Left lung (tissue), 14 donors: ENCODE measurements around the gene C1orf116. TPM values are rescaled to one million over a fixed set of nuclear protein-coding genes. Genes with fewer than 3 reads are reported as not detected.

Source experiments
- ATAC-seq: fragments of 200-7000 bp; cut with Tn5 transposase; one replicate; pipeline ENCODE4 v1.9.1; 2020; ENCODE audit warnings: moderate library complexity
- DNase-seq, 4 donors: peaks; one replicate each; pipeline ENCODE4 v3.0.0-alpha.2; 2013 to 2020
- H3K27ac ChIP-seq, 2 donors: fragments of 200-600 bp; sonication (generic) in 1 of 2; one replicate each; pipeline versions ENCODE4 v1.5.0 to v1.8.0; 2020 to 2021
- H3K27me3 ChIP-seq, 2 donors: fragments of 200-600 bp; sonication (generic) in 1 of 2; one replicate each; pipeline versions ENCODE4 v1.5.0 to v1.8.0; 2020 to 2021
- H3K36me3 ChIP-seq, 2 donors: fragments of 200-600 bp; sonication (generic) in 1 of 2; one replicate each; pipeline versions ENCODE4 v1.5.0 to v1.8.0; 2020 to 2021
- H3K4me1 ChIP-seq, 2 donors: fragments of 200-600 bp; one replicate each; pipeline ENCODE4 v1.8.0; 2021
- H3K4me3 ChIP-seq, 2 donors: fragments of 200-600 bp; sonication (generic) in 1 of 2; one replicate each; pipeline versions ENCODE4 v1.5.0 to v1.8.0; 2020 to 2021; ENCODE audit warnings: mild to moderate bottlenecking in 1 of 2
- H3K9me3 ChIP-seq, 2 donors: fragments of 200-600 bp; sonication (generic) in 1 of 2; one replicate each; pipeline versions ENCODE4 v1.5.0 to v1.8.0; 2020 to 2021
- intact Hi-C, 2 donors: fragments of 100-400 bp; cut with DNase I; formaldehyde crosslinking; loops; one replicate each; pipeline versions ENCODE4 v1.11.2 to v1.14.2; 2022
- long read RNA-seq, 12 donors: library from polyadenylated mRNA in 2 of 12; unstranded in 2 of 12; transcript quantifications; one replicate each; pipeline ENCODE4 v2.0.0 and lab custom pipeline, GENCODE V29; 2019 to 2026
- polyA plus RNA-seq, 6 donors: library from polyadenylated mRNA; unstranded; fragments of 120-200 nt; gene quantifications; one replicate each; pipeline ENCODE4 v1.2.1, GENCODE V29; 2013; ENCODE audit not compliant: insufficient read length in 6 of 6
- total RNA-seq, 2 donors: library from RNA; stranded (reverse); fragmentation: NEBNext Ultra II Directional; extraction: Animal tissue kit (Norgen Biotek cat#: 25700); gene quantifications; one replicate each; pipeline ENCODE4 v1.2.1, GENCODE V29; 2021
- TF ChIP-seq, protein P1 (sequence below), 2 donors: fragments of 200-600 bp; sonication (generic) in 1 of 2; IDR thresholded peaks; one replicate each; pipeline versions ENCODE4 v1.5.0 to v1.8.0; 2021; ENCODE audit warnings: antibody characterized with exemption in 2 of 2
- donor health status: DM: no; HTN: yes; CAD: no.
- donor health status: DM: no; HTN: no; CAD: no.

Gene C1orf116
- total RNA-seq (100 to 1,000 TPM; 101 to 212 TPM), polyA plus RNA-seq (10 to 100 TPM; 27.1 to 58.5 (median 40.2) TPM)
- long read RNA-seq, donor 1, full-length matches to known transcripts, result 37 of 57 reads
- long read RNA-seq, donor 1, partial matches to known transcripts, result 20 of 57 reads
- long read RNA-seq, donor 1, other reads (novel, unspliced or antisense), result 0 of 57 reads
- long read RNA-seq, donor 2, full-length matches to known transcripts, result 7 of 7 reads
- long read RNA-seq, donor 2, partial matches to known transcripts, result 0 of 7 reads
- long read RNA-seq, donor 2, other reads (novel, unspliced or antisense), result 0 of 7 reads
- long read RNA-seq, donor 3, full-length matches to known transcripts, result 6 of 6 reads
- long read RNA-seq, donor 3, partial matches to known transcripts, result 0 of 6 reads
- long read RNA-seq, donor 3, other reads (novel, unspliced or antisense), result 0 of 6 reads
- long read RNA-seq, donor 4, full-length matches to known transcripts, result 13 of 34 reads
- long read RNA-seq, donor 4, partial matches to known transcripts, result 5 of 34 reads
- long read RNA-seq, donor 4, other reads (novel, unspliced or antisense), result 16 of 34 reads
- long read RNA-seq, donor 5, full-length matches to known transcripts, result 13 of 13 reads
- long read RNA-seq, donor 5, partial matches to known transcripts, result 0 of 13 reads
- long read RNA-seq, donor 5, other reads (novel, unspliced or antisense), result 0 of 13 reads
- long read RNA-seq, donor 6, full-length matches to known transcripts, result 11 of 11 reads
- long read RNA-seq, donor 6, partial matches to known transcripts, result 0 of 11 reads
- long read RNA-seq, donor 6, other reads (novel, unspliced or antisense), result 0 of 11 reads
- long read RNA-seq, donor 7, result 0 reads
- long read RNA-seq, donor 8, full-length matches to known transcripts, result 14 of 14 reads
- long read RNA-seq, donor 8, partial matches to known transcripts, result 0 of 14 reads
- long read RNA-seq, donor 8, other reads (novel, unspliced or antisense), result 0 of 14 reads
- long read RNA-seq, donor 9, result 0 reads
- long read RNA-seq, donor 10, full-length matches to known transcripts, result 11 of 23 reads
- long read RNA-seq, donor 10, partial matches to known transcripts, result 1 of 23 reads
- long read RNA-seq, donor 10, other reads (novel, unspliced or antisense), result 11 of 23 reads
- long read RNA-seq, donor 11, result 0 reads
- long read RNA-seq, donor 12, full-length matches to known transcripts, result 12 of 17 reads
- long read RNA-seq, donor 12, partial matches to known transcripts, result 5 of 17 reads
- long read RNA-seq, donor 12, other reads (novel, unspliced or antisense), result 0 of 17 reads

DNA sequence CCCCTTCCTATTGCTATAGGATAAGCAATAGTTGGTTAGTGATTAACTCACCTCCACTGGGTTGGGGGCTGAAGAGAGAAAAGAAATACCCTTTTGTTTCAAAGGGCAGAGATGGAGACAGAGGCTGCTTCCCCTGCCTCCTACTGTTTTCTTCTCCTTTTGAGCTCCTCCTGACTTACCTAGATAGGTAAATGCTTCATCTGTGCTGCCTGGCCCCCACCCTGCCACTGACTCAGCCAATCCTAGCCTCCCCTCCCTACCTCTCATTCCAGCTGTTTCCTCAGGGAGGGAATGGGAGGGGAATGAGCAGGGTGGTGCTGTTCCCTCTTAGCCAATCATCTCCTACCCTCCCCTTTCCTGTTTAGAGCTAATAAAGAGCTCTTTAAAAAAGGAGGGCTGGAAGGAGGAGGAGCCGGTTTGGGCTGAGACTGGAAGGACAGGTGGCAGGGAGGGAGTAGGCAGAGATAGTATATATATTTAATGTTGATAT, at the start of gene C1orf116:
Gene C1orf116 (minus strand): TSS at position 229 of the 490 bp plus-strand sequence. CDS start 5,158 bp downstream, outside the sequence.
- Histone ChIP-seq H3K27me3 (peaks cover 0 to 24% of the 10 kb centered on the region in 2 donors), H3K27ac (peak within 1 kb of the TSS; percentile 73 to 85), H3K9me3 (no peaks in the 10 kb centered on the region), H3K4me3 (peak within 1 kb of the TSS; percentile 29 to 40), H3K36me3 (no peaks in the 10 kb centered on the region), H3K4me1 (no peaks in the 10 kb centered on the region)
- intact Hi-C loops, result no loop called here
- TF ChIP-seq, protein P1, sequence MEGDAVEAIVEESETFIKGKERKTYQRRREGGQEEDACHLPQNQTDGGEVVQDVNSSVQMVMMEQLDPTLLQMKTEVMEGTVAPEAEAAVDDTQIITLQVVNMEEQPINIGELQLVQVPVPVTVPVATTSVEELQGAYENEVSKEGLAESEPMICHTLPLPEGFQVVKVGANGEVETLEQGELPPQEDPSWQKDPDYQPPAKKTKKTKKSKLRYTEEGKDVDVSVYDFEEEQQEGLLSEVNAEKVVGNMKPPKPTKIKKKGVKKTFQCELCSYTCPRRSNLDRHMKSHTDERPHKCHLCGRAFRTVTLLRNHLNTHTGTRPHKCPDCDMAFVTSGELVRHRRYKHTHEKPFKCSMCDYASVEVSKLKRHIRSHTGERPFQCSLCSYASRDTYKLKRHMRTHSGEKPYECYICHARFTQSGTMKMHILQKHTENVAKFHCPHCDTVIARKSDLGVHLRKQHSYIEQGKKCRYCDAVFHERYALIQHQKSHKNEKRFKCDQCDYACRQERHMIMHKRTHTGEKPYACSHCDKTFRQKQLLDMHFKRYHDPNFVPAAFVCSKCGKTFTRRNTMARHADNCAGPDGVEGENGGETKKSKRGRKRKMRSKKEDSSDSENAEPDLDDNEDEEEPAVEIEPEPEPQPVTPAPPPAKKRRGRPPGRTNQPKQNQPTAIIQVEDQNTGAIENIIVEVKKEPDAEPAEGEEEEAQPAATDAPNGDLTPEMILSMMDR (IDR thresholded peaks at IDR 0.05), result no peak
- DNase-seq (peak in 2 of 4 donors; percentile 73 to 75), ATAC-seq (peak; percentile 92)

DNA sequence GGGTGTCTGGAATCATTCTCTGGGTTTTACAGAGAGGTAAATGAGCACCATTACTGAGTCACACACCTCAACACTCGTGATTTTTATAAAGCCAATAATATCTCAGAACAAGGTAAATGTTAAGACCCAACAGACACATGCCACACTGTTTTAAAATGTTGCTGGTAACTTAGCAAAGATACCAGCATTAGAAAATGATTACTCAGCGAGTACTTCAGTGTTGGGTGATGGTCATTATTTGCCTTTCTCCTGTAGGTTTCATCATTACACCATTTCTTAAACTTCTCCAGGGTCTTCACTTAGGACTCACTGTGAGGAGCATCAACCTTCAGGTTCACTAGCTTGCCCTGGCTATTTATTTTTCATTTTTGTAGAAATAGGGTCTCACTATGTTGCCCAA, 49.2 kb upstream of the C1orf116 start:
- Histone ChIP-seq H3K4me3 (no peak overlapping the region), H3K4me1 (peaks cover 0 to 42% of the 10 kb centered on the region in 2 donors), H3K27me3 (no peaks in the 10 kb centered on the region), H3K9me3 (no peaks in the 10 kb centered on the region), H3K36me3 (peaks cover 0 to 24% of the 10 kb centered on the region in 2 donors), H3K27ac (no peak overlapping the region)
- intact Hi-C loops, result loop anchor here in 1 of 2 donors (10.0 kb wide), 1 partner anchor 323 kb away; no protein-coding TSS in a partner anchor
- ATAC-seq (no peak), DNase-seq (no peak)
- TF ChIP-seq, protein P1 (IDR thresholded peaks at IDR 0.05), result no peak

DNA sequence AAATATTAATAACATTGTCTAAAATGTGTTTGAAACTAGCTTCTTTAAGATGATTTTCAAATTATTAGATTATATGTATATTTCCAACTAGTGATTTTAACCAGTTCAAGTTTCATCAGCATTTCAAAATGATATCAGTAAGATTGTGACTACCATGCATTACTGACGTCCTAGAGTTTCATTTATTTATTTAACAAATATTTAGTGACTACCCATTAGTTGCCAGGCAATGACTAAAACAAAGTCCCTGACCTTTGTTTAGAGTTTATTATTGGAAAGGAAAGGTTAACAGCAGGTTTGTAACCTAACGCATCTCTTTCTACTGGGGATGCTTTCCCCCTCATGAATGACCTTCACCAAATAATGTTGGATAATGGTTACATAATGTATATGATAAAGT, 48.5 kb upstream of the C1orf116 start:
- no peaks in the 10 kb centered on the region for H3K9me3 ChIP-seq
- no peak for ATAC-seq
- H3K27me3 ChIP-seq, result no peaks in the 10 kb centered on the region
- no peak for DNase-seq
- TF ChIP-seq, protein P1 (IDR thresholded peaks at IDR 0.05), result no peak
- no peak overlapping the region for H3K4me3 ChIP-seq
- no peak overlapping the region for H3K27ac ChIP-seq
- peaks cover 0 to 44% of the 10 kb centered on the region in 2 donors for H3K4me1 ChIP-seq
- peaks cover 0 to 28% of the 10 kb centered on the region in 2 donors for H3K36me3 ChIP-seq
- intact Hi-C loops, result loop anchor here in 1 of 2 donors (10.0 kb wide), 1 partner anchor 324 kb away; no protein-coding TSS in a partner anchor

- Histone ChIP-seq H3K36me3 (peaks cover 0 to 28% of the 10 kb centered on the region in 2 donors), H3K4me1 (peaks cover 0 to 34% of the 10 kb centered on the region in 2 donors), H3K27ac (no peak overlapping the region), H3K4me3 (no peak overlapping the region), H3K9me3 (no peaks in the 10 kb centered on the region), H3K27me3 (no peaks in the 10 kb centered on the region)
- intact Hi-C loops, result loop anchor here in 1 of 2 donors (10.0 kb wide), 1 partner anchor 325 kb away; no protein-coding TSS in a partner anchor
- ATAC-seq, result peak; percentile 41
- no peak for DNase-seq
- TF ChIP-seq, protein P1 (IDR thresholded peaks at IDR 0.05), result no peak
Observed at GRCh38 chr1:207079706-207080241, 47.2 kb upstream of the C1orf116 start.
